Vagina (tissue), 2 donors: ENCODE results near the gene SECISBP2L.

Experiments
- CTCF ChIP-seq, 3 experiments: fragments of 450-650 bp in 2 of 3; fragments of 200-600 bp in 1 of 3; sonication (generic) in 1 of 3; IDR thresholded peaks; one replicate each; pipeline ENCODE4 v1.5.1; 2017 to 2019; ENCODE audit warnings: antibody characterized with exemption in 3 of 3, mild to moderate bottlenecking in 2 of 3, moderate library complexity in 2 of 3
- POLR2A ChIP-seq, 2 donors: fragments of 450-650 bp; IDR thresholded peaks; one replicate each; pipeline ENCODE4 v1.6.1; 2017; ENCODE audit warnings: antibody characterized with exemption in 2 of 2, mild to moderate bottlenecking in 2 of 2, moderate library complexity in 2 of 2

DNA sequence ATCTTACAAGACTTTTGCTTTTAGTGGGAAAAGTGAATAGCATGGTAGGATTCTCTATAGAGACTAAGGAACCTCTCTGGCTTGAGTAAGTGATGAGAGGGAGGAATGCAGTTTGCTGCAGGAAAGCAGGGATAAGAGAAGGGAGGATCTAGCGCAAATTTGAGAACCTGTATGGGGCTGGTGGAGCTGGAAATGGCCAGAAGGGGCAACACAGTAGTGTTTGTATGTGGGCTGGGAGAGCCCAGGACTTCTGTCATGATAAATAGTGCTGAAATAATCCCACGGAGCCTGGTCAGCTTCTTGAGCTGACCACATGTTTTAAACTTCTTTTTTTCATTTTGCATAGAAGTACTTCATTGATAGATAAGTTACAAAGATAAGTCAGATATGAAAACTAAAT, 71.4 kb downstream of the SECISBP2L start:
- no peak for TF ChIP-seq CTCF (IDR thresholded peaks at IDR 0.05)
- TF ChIP-seq POLR2A (IDR thresholded peaks at IDR 0.05), result no peak
